Stromal cell of bone marrow (primary cell): Measurements from ENCODE around the gene NUB1.

ENCODE experiments used
- DNase-seq: peaks from one replicate; pipeline ENCODE4 v3.0.0-alpha.2; 2012; ENCODE audit warnings: low read depth

Gene NUB1

GRCh38 chr7:151378496-151379192, 37.0 kb downstream of the NUB1 start:
- no peak for DNase-seq

DNA sequence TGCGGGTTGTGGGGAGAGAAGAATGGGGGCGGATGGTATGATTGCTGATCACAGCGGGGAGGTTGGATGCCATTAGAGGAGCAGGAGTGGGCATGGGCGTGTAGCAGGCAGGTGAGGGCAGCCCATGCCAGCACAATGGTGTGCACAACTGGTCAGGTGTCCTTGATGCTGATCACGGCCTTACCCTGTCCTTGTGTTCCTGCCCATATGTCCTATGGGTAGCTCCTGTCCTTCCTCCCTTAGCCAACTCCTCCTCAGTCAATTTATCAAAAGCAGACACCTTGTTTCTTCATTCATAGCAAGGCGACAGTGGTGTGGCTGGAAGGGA, 37.5 kb downstream of the NUB1 start:
- DNase-seq = no peak

GRCh38 chr7:151379534-151380198, 38.1 kb downstream of the NUB1 start:
- DNase-seq = no peak

DNA sequence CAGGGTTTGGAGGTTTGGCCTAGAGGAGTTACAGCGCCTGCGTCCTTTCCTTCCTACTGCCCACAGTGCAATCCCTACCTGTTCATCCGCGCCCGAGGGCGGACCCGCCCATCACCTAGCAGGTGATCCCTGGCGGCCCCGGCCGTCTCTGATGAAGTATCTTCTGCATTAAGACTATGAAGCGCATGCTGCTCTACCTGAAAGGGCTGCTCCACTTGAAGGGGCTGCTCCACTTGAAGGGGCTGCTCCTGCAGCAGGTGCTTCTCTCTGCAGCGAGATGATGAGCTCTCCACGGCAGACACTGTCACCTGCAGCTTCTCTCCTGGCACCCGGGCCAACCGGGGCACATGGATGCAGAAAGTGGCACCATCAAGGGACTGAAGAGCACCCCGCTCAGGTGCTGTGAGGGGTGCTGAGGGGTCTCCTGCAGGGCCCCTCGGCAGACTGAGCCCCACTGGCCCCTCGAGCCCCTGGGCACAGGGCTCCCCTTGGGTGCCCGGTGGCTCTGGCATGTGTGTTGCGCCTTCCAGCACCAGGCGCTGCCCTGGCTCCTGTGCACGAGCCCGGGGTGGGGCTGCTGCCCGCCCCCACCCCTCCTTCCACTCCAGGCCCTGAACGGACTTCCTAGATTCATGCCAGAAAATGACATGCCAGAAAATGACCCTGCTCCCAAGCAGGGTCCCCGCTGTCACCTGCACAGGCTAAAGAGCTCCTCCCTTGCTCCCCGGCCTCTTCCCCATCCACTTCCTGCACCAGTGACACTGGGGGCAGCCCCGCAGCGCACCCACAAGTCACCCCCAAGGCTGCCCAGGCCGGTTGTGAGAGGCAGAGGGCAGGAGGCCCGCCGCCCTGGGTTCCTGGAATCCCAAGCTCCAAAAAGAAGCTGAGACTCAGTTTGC, 38.8 kb downstream of the NUB1 start:
- no peak for DNase-seq

- DNase-seq = no peak
These were observed 39.4 kb downstream of the NUB1 start for GRCh38 chr7:151381098-151381347.

DNA sequence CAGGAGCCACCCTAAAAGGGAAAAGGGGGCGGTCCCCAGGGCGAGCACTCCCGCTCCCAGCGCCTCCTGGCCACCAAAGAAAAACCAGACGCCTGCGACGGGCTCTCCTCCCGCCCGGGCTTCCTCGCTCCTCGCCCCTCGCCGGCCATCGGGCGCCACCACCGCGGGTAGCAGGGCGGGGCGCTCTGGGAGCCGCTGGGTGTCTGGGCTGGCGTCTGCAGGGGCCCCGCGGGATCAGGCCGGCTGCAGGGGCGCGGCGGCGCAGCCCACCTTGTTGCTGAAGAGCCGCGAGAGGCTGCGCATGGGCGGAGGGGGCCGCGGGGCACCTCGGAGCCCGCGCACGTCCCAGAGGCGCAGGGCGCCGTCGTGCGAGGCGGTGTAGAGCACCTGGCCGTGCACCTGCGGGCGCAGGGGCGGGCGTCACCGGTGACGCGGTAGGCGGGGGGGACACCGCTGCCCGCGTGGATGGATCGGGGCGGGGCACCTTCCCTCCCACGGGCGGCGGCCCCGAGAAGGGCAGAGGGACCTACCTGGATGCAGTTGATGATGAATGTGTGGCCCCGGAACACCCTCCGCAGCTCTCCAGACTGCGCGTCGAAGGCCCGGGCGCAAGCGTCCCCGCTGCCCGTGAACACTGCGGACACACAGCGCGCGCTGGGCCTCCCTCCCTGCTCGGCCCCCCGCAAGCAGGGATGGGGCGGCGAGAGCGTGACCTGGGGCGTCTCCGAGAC, 39.9 kb downstream of the NUB1 start:
- no peak for DNase-seq

DNA sequence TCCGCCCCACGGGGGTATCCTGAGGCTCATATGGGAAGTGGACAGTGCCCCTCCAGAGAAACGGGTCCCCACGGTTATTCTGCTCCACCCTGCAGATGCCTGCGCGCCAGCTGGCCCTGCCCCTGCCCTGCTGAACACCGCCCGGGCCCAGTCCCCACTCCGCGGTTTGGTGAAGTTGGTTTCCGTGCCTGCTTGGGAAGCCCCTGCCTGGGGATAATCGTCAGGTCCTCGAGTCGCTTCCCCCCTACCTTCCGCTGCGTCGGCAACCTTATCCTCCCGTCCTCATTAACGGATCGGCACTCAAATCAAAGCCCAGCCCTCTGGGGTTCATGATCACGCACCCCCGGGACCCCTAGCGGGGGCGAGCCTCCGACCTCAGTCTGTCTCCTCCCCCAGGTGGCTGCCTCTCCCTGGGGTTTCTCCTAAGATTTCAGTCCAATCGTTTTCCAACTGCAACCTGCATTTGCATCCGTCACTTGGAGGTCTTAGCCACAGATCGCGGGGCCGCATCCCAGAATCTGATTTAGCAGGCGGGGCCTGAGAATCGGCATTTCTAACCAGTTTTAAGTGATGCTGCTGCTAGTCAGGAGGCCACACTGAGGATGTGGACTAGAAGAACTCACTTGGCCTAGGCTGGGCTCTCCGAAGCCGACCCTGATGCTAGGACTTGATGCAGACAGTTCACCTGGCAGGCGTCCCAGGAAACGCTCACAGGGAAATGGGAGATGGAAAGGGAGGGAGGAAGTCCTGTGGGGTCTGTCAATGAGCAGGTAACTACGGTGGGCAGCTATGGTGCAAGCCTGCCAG, 40.7 kb downstream of the NUB1 start:
- no peak for DNase-seq

- DNase-seq = no peak
These were observed 42.2 kb downstream of the NUB1 start for GRCh38 chr7:151383638-151384351.

- no peak for DNase-seq
These were observed 42.7 kb downstream of the NUB1 start for GRCh38 chr7:151384352-151384697.

GRCh38 chr7:151384776-151385625, 43.4 kb downstream of the NUB1 start:
- no peak for DNase-seq

DNA sequence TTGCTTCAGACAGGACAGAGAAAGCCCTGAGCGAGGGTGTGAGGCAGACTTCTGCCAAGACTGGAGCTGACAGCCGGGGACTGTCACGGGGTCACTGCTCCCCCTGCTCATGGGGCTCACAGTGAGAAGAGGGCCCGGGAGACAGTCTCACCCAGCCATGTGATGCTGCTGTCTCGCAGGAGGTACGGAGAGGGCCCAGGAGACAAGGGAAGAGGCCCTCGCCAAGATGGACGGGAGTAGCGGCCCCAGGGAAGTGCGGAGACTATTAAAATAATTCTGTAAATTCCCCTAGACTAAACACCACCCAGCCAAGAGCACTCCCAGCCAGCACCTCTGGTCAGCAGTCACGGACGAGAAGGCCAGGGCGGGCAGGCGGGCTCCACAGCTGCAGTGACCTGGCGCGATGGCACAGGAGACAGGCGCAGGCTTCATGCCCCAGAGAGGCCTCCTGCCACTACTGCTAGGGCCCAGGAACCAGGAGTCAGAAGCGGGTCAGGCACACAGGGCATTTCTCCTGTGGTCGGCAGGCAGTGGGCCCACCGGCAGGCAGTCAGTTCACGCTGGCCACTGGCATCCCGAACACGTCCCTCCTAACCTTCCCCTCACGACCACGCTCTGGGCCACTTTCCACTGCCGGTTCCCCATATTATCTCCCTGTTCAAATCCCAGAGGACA, 44.2 kb downstream of the NUB1 start:
- no peak for DNase-seq

- DNase-seq = no peak
These were observed 44.9 kb downstream of the NUB1 start for GRCh38 chr7:151386301-151387160.

- no peak for DNase-seq
These were observed 45.8 kb downstream of the NUB1 start for GRCh38 chr7:151387161-151388006.

DNA sequence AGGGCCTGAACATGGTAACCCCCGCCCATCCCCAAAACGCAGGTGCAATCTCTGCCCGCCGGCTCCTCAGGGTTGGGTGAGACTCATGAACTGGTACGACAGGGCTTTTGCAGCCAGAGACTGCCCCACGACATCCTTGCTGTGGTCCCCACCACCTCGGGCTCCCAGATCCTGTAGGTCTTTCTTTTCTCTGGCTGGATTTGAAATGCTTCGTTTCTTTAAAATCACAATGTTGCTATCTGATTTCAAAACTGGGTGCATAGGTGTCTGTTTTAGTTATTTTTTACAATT, 46.3 kb downstream of the NUB1 start:
- no peak for DNase-seq

DNA sequence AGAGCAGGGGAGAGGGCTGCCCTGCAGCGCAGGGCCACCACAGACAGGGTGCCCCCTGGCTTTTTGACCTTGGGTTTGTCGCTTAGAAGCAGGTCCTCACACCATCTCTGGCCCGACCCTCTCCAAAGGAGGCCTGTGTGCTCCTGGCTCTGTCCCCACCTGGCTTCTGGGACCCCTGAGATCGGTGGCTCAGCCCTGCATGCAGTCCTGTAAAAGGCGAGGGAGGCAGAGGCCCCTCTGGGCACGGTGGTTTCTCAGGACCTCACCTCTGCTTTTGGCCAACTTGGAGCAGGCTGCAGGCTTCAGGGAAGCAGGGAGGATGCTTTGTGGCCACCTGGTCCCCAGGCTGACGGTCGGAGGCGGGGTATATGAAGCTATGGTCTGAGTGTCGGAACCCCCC, 46.8 kb downstream of the NUB1 start:
- DNase-seq = no peak

DNA sequence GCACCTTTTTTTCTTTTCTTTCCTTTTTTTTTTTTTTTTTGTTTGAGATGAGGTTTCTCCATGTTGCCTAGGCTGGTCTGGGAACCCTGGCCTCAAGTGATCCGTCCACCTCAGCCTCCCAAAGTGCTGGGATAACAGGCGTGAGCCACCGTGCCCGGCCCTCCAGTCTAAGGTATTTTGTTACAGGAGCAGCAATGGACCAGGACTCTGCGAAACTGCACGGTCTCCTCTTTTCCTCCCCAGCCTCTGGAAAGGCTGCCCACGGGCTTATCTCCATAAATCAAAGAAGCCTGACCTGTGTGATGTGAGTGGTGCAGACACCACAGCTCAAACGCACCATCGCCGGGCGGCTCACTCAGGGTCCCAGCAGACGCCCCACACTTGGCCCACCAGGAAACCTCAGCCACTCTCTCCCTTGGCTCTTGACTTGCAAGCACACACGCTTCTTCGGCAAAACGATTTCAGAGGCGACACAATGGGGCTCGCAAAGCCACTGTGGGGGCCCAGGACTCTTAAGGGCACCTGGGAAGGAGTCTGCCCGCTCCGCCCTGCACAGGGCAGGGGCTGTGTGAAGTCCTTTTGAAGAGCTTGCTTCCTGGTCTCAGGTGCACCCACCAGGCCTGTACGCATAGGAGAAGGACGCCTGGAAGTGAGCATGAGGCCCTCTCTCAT, 47.6 kb downstream of the NUB1 start:
- no peak for DNase-seq

- DNase-seq = no peak
These were observed 48.4 kb downstream of the NUB1 start for GRCh38 chr7:151389768-151390597.
